ENCODE measurements around the gene ATP11A. TPM values are rescaled to one million over a fixed set of nuclear protein-coding genes. Genes with fewer than 3 reads are reported as not detected.

Gene ATP11A
- total and polyA plus RNA-seq, 11 donors = 20.5 to 146 (median 91.2) TPM

DNA sequence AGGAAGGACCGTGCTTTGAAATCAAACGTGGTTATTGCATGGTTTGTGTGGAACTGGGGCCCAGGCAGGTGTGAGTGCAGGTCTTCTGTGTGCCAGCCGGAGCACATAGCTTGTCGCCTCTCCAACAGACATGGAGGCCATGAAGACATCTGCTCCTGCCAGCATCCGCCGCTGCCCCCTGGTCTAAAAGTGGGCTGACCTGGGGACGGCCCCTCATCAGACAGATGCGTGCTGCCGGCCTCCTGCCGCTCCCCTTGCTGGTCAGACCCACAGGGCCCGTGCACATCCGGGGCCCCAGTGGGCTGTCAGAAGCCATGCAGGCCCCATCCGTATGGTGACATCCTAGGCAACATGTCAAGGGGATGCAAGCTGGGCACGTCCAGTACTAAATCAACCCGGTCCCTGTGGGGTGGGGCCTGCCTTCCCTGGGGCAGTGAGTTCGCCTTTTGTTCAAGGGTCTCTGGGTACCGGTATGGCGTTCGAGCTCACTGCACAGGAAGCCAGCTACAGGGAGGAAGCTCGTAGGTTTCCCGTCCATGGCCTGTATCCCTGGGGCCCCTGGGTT lies 191.2 kb downstream of the ATP11A start:
- ATAC-seq = no peak

DNA sequence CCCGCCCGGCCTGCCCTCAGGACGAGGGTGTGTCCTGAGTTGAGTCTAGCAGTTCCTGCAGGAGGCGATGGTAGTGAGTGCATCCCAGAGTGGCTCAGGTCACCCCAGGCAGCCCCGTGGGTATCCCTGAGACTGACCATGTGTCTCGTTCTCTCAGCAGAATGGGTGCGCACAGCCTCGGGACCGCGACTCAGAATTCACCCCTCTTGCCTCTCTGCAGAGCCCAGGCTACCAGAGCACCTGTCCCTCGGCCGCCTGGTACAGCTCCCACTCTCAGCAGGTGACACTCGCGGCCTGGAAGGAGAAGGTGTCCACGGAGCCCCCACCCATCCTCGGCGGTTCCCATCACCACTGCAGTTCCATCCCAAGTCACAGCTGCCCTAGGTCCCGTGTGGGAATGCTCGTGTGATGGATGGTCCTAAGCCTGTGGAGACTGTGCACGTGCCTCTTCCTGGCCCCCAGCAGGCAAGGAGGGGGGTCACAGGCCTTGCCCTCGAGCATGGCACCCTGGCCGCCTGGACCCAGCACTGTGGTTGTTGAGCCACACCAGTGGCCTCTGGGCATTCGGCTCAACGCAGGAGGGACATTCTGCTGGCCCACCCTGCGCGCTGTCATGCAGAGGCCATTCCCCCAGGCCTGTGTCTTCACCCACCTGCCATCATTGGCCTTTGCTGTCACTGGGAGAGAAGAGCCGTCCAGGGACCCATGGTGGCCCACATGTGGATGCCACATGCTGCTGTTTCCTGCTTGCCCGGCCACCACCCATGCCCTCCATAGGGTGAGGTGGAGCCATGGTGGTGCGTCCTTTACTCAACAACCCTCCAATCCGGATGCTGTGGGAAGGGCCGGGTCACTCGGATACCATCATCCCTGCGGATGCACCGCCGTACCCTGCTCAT lies 192.1 kb downstream of the ATP11A start:
- H3K4me1 ChIP-seq = peaks cover 0 to 28% (median 14%) of the 10 kb centered on the region in 12 donors
- H3K9me3 ChIP-seq = no peaks in the 10 kb centered on the region
- no peak overlapping the region for H3K27ac ChIP-seq
- ATAC-seq (no peak), DNase-seq (peak in 2 of 5 donors; percentile 23 to 47)
- H3K4me3 ChIP-seq = no peak overlapping the region
- H3K27me3 ChIP-seq = no peaks in the 10 kb centered on the region
- H3K36me3 ChIP-seq = peaks cover 0 to 77% (median 62%) of the 10 kb centered on the region in 9 donors
- 93 to 98% (median 95%) methylated on average over 20 to 35 of the region's 35 CpGs for WGBS, 4 donors
- TF ChIP-seq, protein P1, sequence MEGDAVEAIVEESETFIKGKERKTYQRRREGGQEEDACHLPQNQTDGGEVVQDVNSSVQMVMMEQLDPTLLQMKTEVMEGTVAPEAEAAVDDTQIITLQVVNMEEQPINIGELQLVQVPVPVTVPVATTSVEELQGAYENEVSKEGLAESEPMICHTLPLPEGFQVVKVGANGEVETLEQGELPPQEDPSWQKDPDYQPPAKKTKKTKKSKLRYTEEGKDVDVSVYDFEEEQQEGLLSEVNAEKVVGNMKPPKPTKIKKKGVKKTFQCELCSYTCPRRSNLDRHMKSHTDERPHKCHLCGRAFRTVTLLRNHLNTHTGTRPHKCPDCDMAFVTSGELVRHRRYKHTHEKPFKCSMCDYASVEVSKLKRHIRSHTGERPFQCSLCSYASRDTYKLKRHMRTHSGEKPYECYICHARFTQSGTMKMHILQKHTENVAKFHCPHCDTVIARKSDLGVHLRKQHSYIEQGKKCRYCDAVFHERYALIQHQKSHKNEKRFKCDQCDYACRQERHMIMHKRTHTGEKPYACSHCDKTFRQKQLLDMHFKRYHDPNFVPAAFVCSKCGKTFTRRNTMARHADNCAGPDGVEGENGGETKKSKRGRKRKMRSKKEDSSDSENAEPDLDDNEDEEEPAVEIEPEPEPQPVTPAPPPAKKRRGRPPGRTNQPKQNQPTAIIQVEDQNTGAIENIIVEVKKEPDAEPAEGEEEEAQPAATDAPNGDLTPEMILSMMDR (IDR thresholded peaks at IDR 0.05) = no peak
- TF ChIP-seq POLR2A (IDR thresholded peaks at IDR 0.05) = no peak
- intact Hi-C loops (cut with DNase I) = no loop called here

More for the DNA sequence above, 191.2 kb downstream of the ATP11A start:
- H3K9me3 ChIP-seq = no peaks in the 10 kb centered on the region
- 90 to 96% (median 94%) methylated on average over 17 to 21 of the region's 21 CpGs for WGBS, 4 donors
- DNase-seq = peak in 2 of 5 donors; percentile 11 to 45
- H3K27ac ChIP-seq = no peak overlapping the region
- no peaks in the 10 kb centered on the region for H3K27me3 ChIP-seq
- peaks cover 0 to 22% (median 11%) of the 10 kb centered on the region in 12 donors for H3K4me1 ChIP-seq
- TF ChIP-seq, protein P1 (IDR thresholded peaks at IDR 0.05) = no peak
- no peak for TF ChIP-seq POLR2A (IDR thresholded peaks at IDR 0.05)
- peaks cover 0 to 85% (median 69%) of the 10 kb centered on the region in 9 donors for H3K36me3 ChIP-seq
- H3K4me3 ChIP-seq = no peak overlapping the region
- intact Hi-C loops (cut with DNase I) = no loop called here

DNA sequence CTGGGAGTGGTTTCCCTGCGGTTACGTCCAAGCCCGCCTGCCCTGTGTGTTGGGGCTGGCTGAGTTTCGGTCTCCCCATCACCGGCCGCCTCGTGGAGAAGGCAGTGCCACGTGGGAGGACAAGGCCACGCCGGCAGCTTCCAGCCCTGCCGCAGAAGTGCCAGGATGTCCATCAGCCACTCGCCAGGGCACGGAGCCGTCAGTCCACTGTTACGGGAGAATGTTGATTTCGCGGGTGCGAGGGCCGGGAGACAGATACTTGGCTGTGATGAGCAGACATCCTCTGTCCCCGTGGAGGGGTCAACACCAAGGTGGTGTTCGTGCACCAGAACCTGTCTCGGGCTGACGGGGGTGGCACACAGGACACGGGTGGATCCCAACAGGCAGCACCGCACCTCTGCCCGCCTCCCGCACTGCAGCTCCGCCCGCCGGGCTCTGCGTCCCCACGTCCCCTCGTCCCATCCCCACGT lies 192.8 kb downstream of the ATP11A start:
- Histone ChIP-seq H3K9me3 (no peaks in the 10 kb centered on the region), H3K36me3 (peaks cover 0 to 70% (median 56%) of the 10 kb centered on the region in 9 donors), H3K27me3 (no peaks in the 10 kb centered on the region), H3K4me3 (no peak overlapping the region), H3K27ac (no peak overlapping the region), H3K4me1 (peaks cover 0 to 28% (median 14%) of the 10 kb centered on the region in 12 donors)
- intact Hi-C loops (cut with DNase I) = no loop called here
- WGBS, 4 donors = 96 to 97% (median 96%) methylated on average over 24 to 34 of the region's 34 CpGs
- peak in 1 of 5 donors; percentile 53 for DNase-seq
- ATAC-seq = no peak
- no peak for TF ChIP-seq POLR2A (IDR thresholded peaks at IDR 0.05)
- TF ChIP-seq, protein P1 (IDR thresholded peaks at IDR 0.05) = no peak
